Stimulated activated CD8-positive, alpha-beta memory T cell treated with anti-CD3 and anti-CD28 coated beads, Interleukin-7, amount 100 ng/mL, for 48 hours (primary cell): ENCODE measurements around the gene ATXN2.
"Not testable (repeated sequence)": the region's sequence is repeated elsewhere in the genome, so short reads cannot be mapped to it uniquely, and the experiment has no call there.

Experiments used
- DNase-seq, 2 donors: peaks; one replicate each; pipeline ENCODE4 v3.0.0-alpha.2; 2020; ENCODE audit warnings: low read depth in 1 of 2; ENCODE audit errors: extremely low read depth in 1 of 2

The ATXN2 gene

DNA sequence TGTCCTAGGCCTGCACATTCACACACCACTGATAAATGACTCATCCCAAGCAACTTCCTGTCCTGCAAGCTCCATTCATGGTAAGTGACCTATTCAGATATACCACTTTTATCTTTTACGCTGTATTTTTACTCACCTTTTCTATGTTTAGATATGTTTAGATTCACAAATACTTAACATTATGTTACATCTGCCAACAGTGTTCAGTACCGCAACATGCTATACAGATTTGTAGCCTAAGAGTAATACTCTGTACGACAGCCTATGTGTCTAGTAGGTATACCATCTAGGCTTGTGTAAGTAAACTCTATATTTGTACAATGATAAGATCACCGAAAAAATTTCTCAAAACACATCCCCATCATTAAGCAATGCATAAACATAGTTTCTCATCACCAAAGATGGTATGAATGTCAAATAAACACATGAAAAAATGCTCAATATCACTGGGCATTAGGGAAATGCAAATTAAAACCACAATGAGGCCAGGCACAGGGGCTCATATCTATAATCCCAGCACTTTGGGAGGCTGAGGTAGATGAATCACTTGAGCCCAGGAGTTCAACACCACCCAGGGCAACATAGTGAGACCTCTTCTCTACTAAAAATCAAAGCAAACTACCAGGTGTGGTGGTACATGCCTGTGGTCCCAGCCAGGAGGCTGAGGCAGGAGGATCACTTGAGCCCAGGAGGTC lies 20.7 kb downstream of the ATXN2 start:
- DNase-seq, result no peak

DNA sequence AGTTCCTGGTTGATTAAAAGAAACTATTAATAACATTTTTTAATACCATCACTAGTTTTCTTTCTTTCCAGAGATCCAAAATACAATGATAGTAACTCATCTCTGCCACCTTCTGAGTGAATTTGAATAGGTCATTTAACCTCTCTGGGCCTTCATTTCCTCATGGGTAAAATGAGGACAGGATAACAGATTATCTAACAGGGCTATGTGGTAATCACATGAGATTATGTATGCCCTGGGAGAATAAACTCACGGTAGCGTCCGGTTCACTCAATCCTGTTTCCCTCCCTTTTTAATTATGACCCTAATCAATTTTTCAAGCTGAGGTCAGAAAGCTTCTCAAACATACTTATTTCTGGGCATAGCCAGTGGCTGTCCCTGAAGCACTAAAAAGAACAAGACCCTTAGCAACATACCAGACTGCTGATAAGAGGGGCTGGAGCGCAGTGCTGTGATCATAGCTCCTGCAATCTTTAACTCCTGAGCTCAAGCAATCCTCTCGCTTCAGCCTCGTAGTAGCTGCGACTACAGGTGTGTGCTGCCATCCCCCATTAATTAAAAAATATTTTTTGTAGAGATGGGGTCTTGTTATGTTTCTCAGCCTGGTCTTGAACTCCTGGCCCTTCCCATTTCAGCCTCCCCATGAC lies 24.2 kb downstream of the ATXN2 start:
- DNase-seq, result no peak

DNA sequence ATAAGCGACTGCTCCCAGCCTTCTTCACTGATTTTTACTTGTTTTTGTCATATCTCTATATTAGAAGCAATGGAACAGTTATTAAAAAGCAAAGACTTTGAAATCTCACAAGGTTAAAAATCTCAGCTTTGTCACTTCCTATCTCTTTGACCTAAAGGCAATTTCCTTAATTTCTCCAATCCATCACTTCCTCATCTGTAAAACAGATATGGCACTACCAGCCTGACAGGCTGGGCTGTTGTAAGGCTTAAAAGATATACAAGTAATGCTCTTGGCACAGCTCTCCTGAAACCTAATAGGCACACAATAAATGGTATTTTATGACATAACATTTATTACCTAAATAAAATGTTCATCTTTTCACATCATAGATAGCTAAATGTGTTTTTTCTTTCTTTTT lies 25.6 kb downstream of the ATXN2 start:
- no peak for DNase-seq

DNA sequence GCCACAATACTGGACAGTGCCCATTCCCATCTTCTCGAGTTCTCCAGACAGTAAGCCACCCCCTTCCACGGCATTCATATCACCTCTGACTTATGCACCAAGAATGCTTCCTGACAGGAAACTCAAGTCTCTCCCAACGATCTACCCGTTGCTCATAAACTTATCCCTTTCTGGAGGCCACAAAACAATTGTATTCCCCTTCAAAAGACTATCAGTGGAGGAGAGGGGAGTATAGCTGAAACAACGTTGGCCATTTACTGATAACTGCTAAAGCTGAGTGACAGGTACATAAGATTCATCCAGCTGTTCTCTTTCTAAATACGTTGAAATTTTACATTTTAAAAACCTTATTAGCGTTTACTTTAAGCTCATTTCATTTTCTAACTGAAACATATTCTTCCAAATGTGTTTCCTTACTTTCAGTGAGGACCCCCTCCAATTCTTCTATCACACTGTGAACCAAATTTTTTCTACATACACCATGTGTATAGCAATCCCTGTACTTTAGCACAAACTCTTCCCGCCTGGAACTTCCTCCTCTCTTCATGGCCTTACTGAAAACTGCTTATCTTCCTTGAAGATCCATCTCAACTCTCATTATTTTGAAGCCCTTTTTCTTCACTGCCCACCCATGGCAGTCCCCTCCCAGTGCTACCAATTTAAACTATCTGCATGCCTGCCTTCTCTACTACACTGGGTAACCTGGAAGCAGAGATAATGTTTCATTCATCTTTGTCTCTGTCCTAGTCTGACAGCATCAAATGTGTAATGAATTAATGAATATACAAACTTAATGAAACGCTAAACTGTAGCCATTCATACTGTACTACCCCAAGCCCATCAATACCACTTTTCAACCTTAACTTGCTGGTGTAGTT lies 28.8 kb downstream of the ATXN2 start:
- no peak for DNase-seq

DNA sequence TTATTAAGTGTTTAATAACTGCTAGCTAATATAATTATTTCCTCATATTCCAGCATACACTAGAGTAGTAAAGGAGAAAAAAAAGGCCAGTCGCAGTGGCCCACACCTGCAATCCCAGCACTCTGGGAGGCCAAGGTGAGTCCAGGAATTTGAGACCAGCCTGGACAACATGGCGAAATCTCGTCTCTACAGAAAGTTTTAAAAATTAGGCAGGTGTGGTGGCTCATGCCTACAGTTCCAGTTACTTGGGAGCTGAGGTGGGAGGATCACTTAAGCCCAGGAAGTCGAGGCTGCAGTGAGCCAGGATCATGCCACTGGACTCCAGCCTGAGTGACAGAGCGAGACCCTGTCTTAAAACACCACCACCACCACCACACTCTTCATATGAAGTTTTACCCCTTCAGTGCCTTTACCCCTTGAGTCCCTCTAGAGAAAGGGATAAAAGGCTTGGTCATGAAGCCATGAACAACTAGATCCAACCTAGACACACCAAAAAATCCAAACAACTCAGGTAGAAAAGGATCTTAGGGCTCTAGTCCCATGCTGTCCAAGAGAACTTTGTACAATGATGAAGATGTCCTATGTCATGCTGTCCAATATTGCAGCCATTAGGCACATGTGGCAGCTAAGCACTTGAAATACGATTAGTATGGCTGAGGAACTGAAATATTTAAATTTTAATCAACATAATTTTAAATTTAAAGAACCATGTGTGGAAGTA lies 29.6 kb downstream of the ATXN2 start:
- DNase-seq, result no peak

DNA sequence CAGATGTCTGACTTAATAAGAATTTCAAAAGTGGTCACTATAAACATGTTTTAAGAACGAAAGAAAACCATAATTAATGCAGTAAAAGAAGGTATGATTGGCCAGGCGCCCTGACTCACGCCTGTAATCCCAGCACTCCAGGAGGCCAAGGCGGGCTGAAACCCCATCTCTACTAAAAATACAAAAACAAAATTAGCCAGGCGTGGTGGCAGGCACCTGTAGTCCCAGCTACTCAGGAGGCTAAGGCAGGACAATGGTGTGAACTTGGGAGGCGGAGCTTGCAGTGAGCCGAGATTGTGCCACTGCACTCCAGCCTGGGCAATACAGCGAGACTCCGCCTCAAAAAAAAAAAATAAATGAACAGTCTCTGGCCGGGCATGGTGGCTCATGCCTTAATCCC lies 38.3 kb downstream of the ATXN2 start:
- DNase-seq, result not testable (repeated sequence)

DNA sequence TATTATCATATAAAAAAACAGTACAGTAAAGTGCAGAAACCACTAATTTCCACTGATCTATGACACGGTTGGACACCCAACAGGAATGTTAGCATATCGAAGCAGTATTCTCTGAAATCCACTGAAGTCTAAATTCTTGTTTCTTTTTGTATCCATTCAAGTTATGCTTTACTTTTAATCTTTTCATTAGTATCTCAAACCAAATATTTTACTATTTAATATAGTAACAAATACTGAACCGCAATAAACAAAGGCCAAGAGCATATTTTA lies 41.1 kb downstream of the ATXN2 start:
- no peak for DNase-seq

DNA sequence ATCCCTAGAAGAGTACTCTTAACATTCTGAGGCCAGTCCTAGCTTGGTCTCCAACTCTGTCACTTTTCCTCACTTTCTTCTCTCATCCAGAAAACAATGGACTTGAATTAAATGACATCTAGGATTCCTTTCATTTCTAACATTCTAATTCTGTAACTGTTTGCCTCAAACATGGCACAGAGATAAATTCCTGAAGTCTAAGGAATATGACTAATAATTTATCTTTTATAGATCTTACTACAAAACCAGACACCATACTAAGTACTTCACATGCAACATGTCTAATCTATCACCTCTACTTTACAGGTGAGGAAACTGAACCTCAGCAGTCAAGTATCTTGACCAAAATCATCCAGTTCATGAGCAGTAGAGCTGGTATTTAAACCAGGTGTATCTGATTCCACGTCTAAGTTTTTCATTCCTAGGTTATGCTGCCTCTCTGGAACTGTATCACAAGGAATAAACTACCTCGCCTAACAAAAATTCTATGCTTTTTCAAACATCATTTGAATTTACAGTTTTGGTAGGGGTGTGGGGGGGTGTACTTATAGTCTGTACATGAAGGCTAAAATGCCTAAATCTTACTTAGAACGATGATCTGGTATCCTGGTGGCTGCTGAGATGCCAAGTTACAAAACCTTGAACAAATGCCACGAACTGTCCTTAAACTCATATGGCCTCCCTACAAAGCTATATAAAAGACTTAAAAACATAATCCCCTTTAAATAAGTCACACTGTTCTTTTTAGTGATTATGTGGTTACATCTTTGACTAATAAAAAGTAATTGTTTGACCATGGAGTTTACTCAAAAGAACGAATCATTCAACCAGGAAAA lies 41.6 kb downstream of the ATXN2 start:
- no peak for DNase-seq

DNA sequence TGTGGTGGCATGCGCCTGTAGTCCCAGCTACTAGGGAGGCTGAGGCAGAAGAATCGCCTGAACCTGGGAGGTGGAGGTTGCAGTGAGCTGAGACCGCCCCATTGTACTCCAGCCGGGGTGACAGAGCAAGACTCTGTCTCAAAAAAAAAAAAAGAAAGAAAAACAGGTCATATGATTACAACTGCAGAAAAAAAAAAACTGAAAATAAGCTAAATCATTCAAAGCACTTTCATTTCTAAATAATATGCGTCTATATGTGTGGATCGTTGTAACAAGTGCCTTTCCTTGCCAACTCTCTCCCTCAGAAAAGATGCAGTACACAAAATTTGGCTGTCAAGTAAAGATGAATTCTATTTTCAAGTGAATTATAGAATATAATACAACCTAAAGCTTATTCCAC lies 42.4 kb downstream of the ATXN2 start:
- DNase-seq, result no peak

DNA sequence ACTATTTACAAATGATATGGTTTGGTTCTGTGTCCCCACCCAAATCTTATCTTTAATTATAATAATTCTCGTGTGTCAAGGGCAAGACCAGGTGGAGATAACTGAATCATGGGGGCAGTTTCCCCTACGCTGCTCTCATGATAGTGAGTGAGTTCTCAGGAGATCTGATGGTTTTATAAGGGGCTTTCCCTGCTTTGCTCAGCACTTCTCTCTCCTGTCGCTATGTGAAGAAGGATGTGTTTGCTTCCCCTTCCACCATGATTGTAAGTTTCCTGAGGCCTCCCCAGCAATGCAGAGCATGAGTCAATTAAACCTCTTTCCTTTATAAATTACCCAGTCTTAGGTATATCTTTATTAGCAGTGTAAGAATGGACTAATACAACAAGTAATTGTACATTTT lies 43.8 kb downstream of the ATXN2 start:
- DNase-seq, result not testable (repeated sequence)

DNA sequence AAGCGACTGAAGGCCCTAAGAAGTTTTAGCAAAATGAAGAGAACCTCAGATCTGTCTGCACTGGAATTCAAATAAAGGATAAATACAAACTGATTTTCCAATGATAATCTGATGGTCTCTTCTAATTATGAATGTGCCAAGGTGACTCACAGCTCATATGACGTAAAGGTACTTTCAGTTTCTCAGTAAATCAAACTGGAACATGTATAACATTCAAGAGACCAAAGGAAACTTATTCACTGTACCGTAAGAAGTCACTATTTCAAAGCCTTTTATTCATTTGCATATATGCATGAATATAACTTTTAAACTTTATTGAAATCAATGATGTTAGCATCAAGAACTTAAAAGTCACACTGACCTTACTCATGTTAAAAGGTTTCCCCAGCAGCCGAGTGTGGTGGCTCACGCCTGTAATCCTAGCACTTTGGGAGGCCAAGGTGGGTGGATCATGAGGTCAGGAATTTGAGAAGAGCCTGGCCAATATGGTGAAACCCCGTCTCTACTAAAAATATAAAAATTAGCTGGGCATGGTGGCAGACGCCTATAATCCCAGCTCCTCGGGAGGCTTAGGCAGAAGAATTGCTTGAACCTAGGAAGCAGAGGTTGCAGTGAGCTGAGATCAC lies 52.2 kb downstream of the ATXN2 start:
- DNase-seq, result no peak

DNA sequence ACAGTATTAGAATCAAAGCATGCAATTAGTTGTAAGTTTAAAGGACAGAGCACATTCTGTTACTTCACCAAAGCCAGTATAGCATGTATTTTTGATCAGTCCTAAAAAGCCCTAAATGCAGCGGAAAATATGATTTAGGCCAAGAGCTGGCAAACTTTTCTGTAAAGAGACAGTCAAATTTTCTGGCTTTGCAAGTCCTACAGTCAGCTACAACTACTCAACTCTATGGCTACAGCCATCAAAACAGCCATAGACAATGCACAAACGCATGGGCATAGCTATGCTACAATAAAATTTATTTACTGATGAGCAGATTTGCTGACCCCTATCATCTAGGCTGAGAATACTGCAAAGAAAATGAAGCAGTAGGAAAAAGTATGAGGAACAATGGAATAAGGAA lies 52.9 kb downstream of the ATXN2 start:
- no peak for DNase-seq

DNA sequence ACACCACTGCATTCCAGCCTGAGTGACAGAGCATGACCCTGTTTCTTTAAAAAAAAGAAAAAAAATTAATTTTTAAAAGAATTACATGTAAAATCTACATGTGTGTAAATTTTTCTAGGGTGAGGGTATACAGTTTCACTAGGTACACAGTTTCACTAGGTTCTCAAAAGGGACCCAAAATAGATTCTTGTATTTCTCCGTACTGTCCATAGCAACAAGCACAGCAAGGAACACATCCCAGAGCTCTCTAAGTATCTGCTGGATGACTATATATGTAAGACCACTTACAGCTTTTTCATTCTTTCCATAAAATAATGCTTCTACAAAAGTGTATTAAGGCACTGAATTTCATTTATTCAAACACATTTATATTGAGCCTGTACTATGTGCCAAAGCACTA lies 55.1 kb downstream of the ATXN2 start:
- no peak for DNase-seq

DNA sequence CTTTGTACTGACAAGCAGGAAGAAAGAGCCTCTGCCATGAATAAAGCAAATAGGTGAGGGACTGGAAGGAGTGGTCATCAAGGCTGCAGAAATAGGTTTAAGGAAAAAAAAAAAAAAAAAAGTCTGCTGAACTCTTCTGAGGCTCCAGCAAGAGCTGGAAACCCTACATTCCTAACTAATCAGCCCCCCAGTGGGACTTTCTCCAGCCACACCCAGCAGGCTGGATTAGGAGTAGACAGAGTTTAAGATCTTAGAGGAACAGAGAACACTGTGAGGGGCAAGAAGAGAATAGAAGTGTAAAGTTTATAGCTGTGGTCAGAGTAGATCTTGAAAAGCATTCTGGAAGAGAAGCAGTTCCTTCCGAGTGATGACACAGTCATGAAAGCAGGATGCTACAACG lies 66.4 kb downstream of the ATXN2 start:
- DNase-seq, result no peak

DNA sequence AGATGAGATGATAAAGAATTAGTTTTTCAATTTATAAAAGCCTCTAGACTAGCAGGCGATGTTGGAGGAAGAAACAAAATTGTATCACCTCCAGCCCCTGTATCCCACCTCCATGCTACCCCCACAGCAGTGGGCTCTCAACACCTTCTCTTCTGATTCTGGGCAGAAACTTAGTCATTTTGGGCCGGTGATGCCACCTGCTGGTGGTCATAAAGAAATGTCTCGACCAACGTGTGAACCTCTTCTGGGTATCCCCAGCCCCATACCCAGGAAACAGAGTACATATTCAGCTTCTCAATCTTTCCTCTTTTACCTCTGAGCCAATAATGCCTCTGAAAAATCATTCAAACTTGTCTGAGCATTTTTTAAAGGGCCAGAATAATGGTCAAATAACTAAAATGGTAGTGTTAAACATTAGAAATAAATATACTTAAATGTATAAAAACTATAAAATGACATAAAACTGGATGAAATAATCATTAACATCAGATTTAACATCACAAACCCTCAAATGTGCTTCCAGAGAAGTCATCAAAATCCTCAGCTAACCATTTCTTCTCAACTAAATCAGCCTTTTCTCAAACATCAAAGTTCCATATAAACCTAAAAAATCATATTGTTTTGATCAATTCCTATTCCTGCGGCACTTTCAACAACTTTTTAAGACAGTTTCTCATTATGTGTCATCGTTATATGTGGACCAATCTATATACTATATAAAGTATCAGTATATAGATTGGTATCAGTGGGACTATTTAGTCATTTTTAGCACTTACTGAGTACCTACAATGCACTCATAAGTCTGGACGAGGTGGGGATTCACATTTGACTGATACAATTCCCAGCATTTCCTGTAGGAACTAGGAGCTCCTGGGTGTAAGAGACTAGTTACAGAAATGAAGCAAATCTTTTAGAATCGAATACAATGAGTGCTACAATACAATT lies 69.4 kb downstream of the ATXN2 start:
- peak; percentile 26 to 34 for DNase-seq

DNA sequence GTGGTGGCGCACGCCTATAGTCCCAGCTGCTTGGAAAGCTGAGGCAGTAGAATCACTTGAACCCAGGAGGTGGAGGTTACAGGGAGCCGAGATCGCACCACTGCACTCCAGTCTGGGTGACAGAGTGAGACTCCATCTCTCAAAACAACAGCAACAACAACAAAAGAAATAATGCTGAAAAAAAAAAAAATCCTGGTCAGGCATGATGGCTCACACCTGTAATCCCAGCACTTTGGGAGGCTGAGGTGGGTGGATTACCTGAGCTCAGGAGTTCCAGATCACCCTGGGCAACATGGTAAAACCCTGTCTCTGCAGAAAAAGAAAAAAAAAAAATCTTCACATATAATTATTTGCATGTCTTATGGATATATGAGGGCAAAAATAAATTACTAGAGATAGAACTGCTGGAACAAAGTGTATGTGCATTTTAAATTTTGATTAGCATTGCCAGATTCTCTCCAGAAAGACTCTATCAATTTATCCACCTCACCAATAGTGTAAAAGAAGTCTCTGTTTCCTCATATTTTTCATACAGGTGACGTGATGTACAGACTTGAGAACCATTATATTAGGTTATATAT lies 75.4 kb downstream of the ATXN2 start:
- DNase-seq, result no peak

DNA sequence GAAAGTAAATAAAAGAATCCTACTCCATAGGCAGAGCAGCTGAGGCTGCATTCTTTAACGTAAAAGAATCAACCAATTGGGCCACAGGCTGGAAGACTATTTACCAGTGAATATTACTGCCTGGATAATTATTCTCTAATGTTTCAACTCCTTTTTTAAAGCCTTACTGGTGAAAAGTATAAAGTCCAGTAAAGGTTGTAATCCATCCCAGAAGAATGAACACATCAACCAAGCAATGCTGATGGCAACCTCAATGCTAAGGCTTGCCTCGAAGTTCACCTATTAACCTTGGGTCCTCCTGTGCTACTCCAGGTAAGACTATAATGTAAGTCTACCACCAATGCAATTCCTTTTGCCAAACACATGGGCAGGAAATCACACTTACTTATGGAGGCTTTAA lies 77.3 kb downstream of the ATXN2 start:
- DNase-seq, result no peak

DNA sequence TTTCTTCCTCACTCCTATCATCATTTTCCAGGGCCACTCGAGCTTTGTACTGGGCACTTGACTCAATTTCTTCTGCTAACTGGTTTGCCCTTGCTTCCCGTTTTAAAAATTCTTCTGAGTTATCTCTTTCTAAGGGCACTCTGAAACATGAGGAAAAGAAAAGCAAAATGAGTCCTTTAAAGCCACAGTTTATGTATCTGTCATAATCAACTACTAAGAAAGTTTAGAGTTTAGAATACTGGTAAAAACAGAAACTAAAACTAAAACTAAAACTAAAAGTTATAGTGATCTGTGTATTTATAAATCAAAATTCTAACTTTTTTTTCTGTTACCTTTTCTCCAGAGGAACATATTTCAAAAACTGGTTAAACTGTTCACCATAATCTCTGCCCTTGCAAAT lies 79.2 kb downstream of the ATXN2 start:
- no peak for DNase-seq

DNA sequence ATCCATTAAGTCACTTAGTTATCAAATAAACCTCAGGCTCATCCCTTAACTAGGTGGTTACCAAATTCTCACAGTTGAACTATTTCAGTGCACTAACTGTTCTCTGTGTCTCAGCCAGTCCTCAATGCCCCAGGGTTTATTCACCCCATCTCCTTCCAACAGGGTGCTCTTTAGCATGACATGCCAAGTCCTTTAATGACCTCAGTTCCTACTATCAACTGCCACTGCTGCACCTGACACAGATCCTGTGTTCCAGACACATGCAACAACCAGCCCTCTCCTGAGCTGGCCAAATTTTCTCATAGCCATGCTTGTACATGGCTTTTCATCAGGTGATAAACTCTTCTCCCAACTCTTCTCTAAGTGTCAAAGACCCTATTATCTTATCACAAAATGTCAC lies 80.0 kb downstream of the ATXN2 start:
- DNase-seq, result no peak
